ENCODE results near the gene PBX1.

Gene PBX1

GRCh38 chr1:164659621-164660411, 100.8 kb downstream of the PBX1 start:
- H4K20me1 ChIP-seq (ENCODE audit: insufficient read depth, low read length), result no peaks in the 10 kb centered on the region
- H3K36me3 ChIP-seq (replicated peaks; ENCODE audit: low read depth, low read length), result no peaks in the 10 kb centered on the region
- H3K4me2 ChIP-seq (ENCODE audit: low read length), result no peak overlapping the region
- H3K4me3 ChIP-seq (ENCODE audit: low read length), result no peak overlapping the region
- H3K4me1 ChIP-seq (ENCODE audit: low read length), result no peaks in the 10 kb centered on the region
- no peak overlapping the region for H2AFZ ChIP-seq (ENCODE audit: low read depth, low read length)
- no peaks in the 10 kb centered on the region for H3K79me2 ChIP-seq (ENCODE audit: low read length)
- no peak overlapping the region for H3K27ac ChIP-seq (ENCODE audit: low read length)
- no peak overlapping the region for H3K9ac ChIP-seq (ENCODE audit: low read length)
- no peaks in the 10 kb centered on the region for H3K9me3 ChIP-seq (ENCODE audit: insufficient read depth, low read length)
- no peak for TF ChIP-seq CTCF (IDR thresholded peaks at IDR 0.05; ENCODE audit: low read depth, low read length)
- TF ChIP-seq EZH2phosphoT487 (IDR thresholded peaks at IDR 0.05; ENCODE audit: low read depth), result no peak
- H3K27me3 ChIP-seq (ENCODE audit: low read depth, low read length), result no peaks in the 10 kb centered on the region

- Histone ChIP-seq H3K4me3 (ENCODE audit: low read length) (no peak overlapping the region), H4K20me1 (ENCODE audit: insufficient read depth, low read length) (no peaks in the 10 kb centered on the region), H3K27ac (ENCODE audit: low read length) (no peak overlapping the region), H3K4me2 (ENCODE audit: low read length) (no peak overlapping the region), H3K36me3 (replicated peaks; ENCODE audit: low read depth, low read length) (no peaks in the 10 kb centered on the region), H3K4me1 (ENCODE audit: low read length) (no peaks in the 10 kb centered on the region), H3K9ac (ENCODE audit: low read length) (no peak overlapping the region), H3K27me3 (ENCODE audit: low read depth, low read length) (no peaks in the 10 kb centered on the region), H3K79me2 (ENCODE audit: low read length) (no peaks in the 10 kb centered on the region), H2AFZ (ENCODE audit: low read depth, low read length) (no peak overlapping the region), H3K9me3 (ENCODE audit: insufficient read depth, low read length) (no peaks in the 10 kb centered on the region)
- TF ChIP-seq CTCF (IDR thresholded peaks at IDR 0.05; ENCODE audit: low read depth, low read length), result no peak
- TF ChIP-seq EZH2phosphoT487 (IDR thresholded peaks at IDR 0.05; ENCODE audit: low read depth), result no peak
These were observed 101.4 kb downstream of the PBX1 start for GRCh38 chr1:164660412-164660772.

- Histone ChIP-seq H3K79me2 (ENCODE audit: low read length) (no peaks in the 10 kb centered on the region), H4K20me1 (ENCODE audit: insufficient read depth, low read length) (no peaks in the 10 kb centered on the region), H3K27ac (ENCODE audit: low read length) (no peak overlapping the region), H3K36me3 (replicated peaks; ENCODE audit: low read depth, low read length) (no peaks in the 10 kb centered on the region), H3K4me2 (ENCODE audit: low read length) (no peak overlapping the region), H2AFZ (ENCODE audit: low read depth, low read length) (no peak overlapping the region), H3K27me3 (ENCODE audit: low read depth, low read length) (no peaks in the 10 kb centered on the region), H3K4me1 (ENCODE audit: low read length) (no peaks in the 10 kb centered on the region), H3K4me3 (ENCODE audit: low read length) (no peak overlapping the region), H3K9ac (ENCODE audit: low read length) (no peak overlapping the region), H3K9me3 (ENCODE audit: insufficient read depth, low read length) (no peaks in the 10 kb centered on the region)
- TF ChIP-seq CTCF (IDR thresholded peaks at IDR 0.05; ENCODE audit: low read depth, low read length) (no peak), EZH2phosphoT487 (IDR thresholded peaks at IDR 0.05; ENCODE audit: low read depth) (no peak)
These were observed 101.8 kb downstream of the PBX1 start for GRCh38 chr1:164660775-164661174.

GRCh38 chr1:164662462-164662861, 103.5 kb downstream of the PBX1 start:
- no peak overlapping the region for H3K4me2 ChIP-seq (ENCODE audit: low read length)
- H3K9me3 ChIP-seq (ENCODE audit: insufficient read depth, low read length), result no peaks in the 10 kb centered on the region
- no peak overlapping the region for H2AFZ ChIP-seq (ENCODE audit: low read depth, low read length)
- no peaks in the 10 kb centered on the region for H3K36me3 ChIP-seq (replicated peaks; ENCODE audit: low read depth, low read length)
- no peak overlapping the region for H3K27ac ChIP-seq (ENCODE audit: low read length)
- no peak overlapping the region for H3K4me3 ChIP-seq (ENCODE audit: low read length)
- no peaks in the 10 kb centered on the region for H4K20me1 ChIP-seq (ENCODE audit: insufficient read depth, low read length)
- no peaks in the 10 kb centered on the region for H3K27me3 ChIP-seq (ENCODE audit: low read depth, low read length)
- H3K4me1 ChIP-seq (ENCODE audit: low read length), result no peaks in the 10 kb centered on the region
- H3K79me2 ChIP-seq (ENCODE audit: low read length), result no peaks in the 10 kb centered on the region
- TF ChIP-seq EZH2phosphoT487 (IDR thresholded peaks at IDR 0.05; ENCODE audit: low read depth), result no peak
- no peak for TF ChIP-seq CTCF (IDR thresholded peaks at IDR 0.05; ENCODE audit: low read depth, low read length)
- no peak overlapping the region for H3K9ac ChIP-seq (ENCODE audit: low read length)

Data from OCI-LY3 (cell line).